A549 (cell line): Measurements from ENCODE around the gene TACC3. TPM values are rescaled to one million over a fixed set of nuclear protein-coding genes. Genes with fewer than 3 reads are reported as not detected.

Experiments
- ATAC-seq, 2 experiments: fragments of 200-7000 bp in 1 of 2; fragments of >200 bp in 1 of 2; cut with Nextera tagmentation in 1 of 2; cut with Tn5 transposase in 1 of 2; 3 replicates each; pipeline versions ENCODE4 v1.8.0 to v1.9.1; 2018 to 2020; ENCODE audit warnings: mild to moderate bottlenecking in 1 of 2, moderate library complexity in 1 of 2
- CTCF ChIA-PET: fragments of 300-600 bp; sonication (Branson Sonifier 250); formaldehyde crosslinking; extraction: SDS; loops from one replicate; lab custom pipeline; 2021; ENCODE audit warnings: antibody characterized with exemption, inconsistent platforms; lab: Yijun Ruan, JAX
- POLR2A ChIA-PET: fragments of 350-600 bp; formaldehyde crosslinking; extraction: SDS; loops from one replicate; lab custom pipeline; 2021; ENCODE audit warnings: antibody characterized with exemption, inconsistent platforms; lab: Yijun Ruan, JAX
- DNase-seq, 2 experiments: peaks; one replicate each; pipeline versions ENCODE4 v3.0.0 to v3.0.0-alpha.2; 2011 to 2016; ENCODE audit warnings: low read depth in 1 of 2, low spot score in 1 of 2
- FAIRE-seq: peaks from 2 replicates; lab custom pipeline; 2011; peaks lifted over from hg19 to GRCh38; lab: Jason Lieb, UNC
- H3K27ac ChIP-seq, 2 experiments: fragments of >200 bp; sonication (Bioruptor Twin); formaldehyde crosslinking; 3 replicates each; pipeline ENCODE4 v1.5.1; 2016 to 2017
- H3K4me1 ChIP-seq: fragments of >200 bp; sonication (Bioruptor Twin); formaldehyde crosslinking; 3 replicates; pipeline ENCODE4 v1.6.1; 2016
- H3K4me2 ChIP-seq: fragments of >200 bp; sonication (Bioruptor Twin); formaldehyde crosslinking; 3 replicates; pipeline ENCODE4 v1.6.1; 2016
- H3K4me3 ChIP-seq: fragments of >200 bp; sonication (Bioruptor Twin); formaldehyde crosslinking; 3 replicates; pipeline ENCODE4 v1.5.1; 2016
- H3K9me3 ChIP-seq: fragments of >200 bp; sonication (Bioruptor Twin); formaldehyde crosslinking; 3 replicates; pipeline ENCODE4 v1.6.1; 2016
- EHMT2 ChIP-seq: fragments of 200-600 bp; sonication (generic); IDR thresholded peaks from 2 replicates; pipeline ENCODE4 v1.6.1; 2016; ENCODE audit warnings: antibody characterized with exemption, low read depth, mild to moderate bottlenecking, moderate library complexity
- FOXS1 ChIP-seq: fragments of 250-450 bp; sonication (Bioruptor Pico); IDR thresholded peaks from 2 replicates; pipeline ENCODE4 v1.5.0; 2020; ENCODE audit warnings: mild to moderate bottlenecking, moderate library complexity
- HDAC2 ChIP-seq: fragments of 200-600 bp; sonication (generic); IDR thresholded peaks from 2 replicates; pipeline ENCODE4 v1.6.1; 2016
- KDM5A ChIP-seq: fragments of 200-600 bp; sonication (generic); IDR thresholded peaks from 2 replicates; pipeline ENCODE4 v1.6.1; 2016; ENCODE audit warnings: antibody characterized with exemption, mild to moderate bottlenecking
- MAFK ChIP-seq: fragments of 450-650 bp; IDR thresholded peaks from 2 replicates; pipeline ENCODE4 v1.6.1; 2014; ENCODE audit not compliant: partially characterized antibody
- MAZ ChIP-seq: fragments of 150-350 bp; IDR thresholded peaks from 2 replicates; pipeline ENCODE4 v1.6.1; 2014; ENCODE audit warnings: antibody characterized with exemption, low read depth, low read length, borderline replicate concordance
- NR3C1 ChIP-seq: fragments of >200 bp; sonication (Bioruptor Twin); formaldehyde crosslinking; IDR thresholded peaks from 3 replicates; pipeline ENCODE4 v1.6.1; 2017
- POLR2A ChIP-seq: IDR thresholded peaks from 2 replicates; pipeline ENCODE4 v1.6.1; 2012; ENCODE audit warnings: mild to moderate bottlenecking, low read length
- RAD21 ChIP-seq, 2 experiments: fragments of >200 bp in 1 of 2; sonication (Bioruptor Twin) in 1 of 2; formaldehyde crosslinking in 1 of 2; IDR thresholded peaks in 1 of 2; conservative IDR thresholded peaks in 1 of 2; 2 replicates in 1 of 2; 3 replicates in 1 of 2; pipeline ENCODE4 v1.6.1; 2012 to 2018; ENCODE audit warnings: inconsistent platforms in 1 of 2
- RFX5 ChIP-seq: fragments of 450-650 bp; IDR thresholded peaks from 2 replicates; pipeline ENCODE4 v1.7.1; 2014; ENCODE audit warnings: antibody characterized with exemption, mild to moderate bottlenecking, moderate library complexity
- TFCP2L1 ChIP-seq: fragments of 250-450 bp; sonication (Bioruptor Pico); IDR thresholded peaks from 2 replicates; pipeline ENCODE4 v1.5.0; 2021; ENCODE audit warnings: mild to moderate bottlenecking
- ZFP36 ChIP-seq: fragments of 450-650 bp; IDR thresholded peaks from 2 replicates; pipeline ENCODE4 v1.6.1; 2014; ENCODE audit warnings: borderline replicate concordance; ENCODE audit not compliant: partially characterized antibody
- WGBS: methylation state at CpG from one replicate; pipeline ENCODE4 v1.1.6; 2017; ENCODE audit errors: missing lambda C conversion rate; 5-methylcytosine and 5-hydroxymethylcytosine counted together
- polyA plus RNA-seq, 4 experiments: library from polyadenylated mRNA; depleted of rRNA in 3 of 4; stranded (reverse); fragments of >200 nt; fragmentation: RNase III in 1 of 4; extraction: RNeasy Plus Mini Kit Qiagen cat#74134 plus additional on column Dnase treatment in 1 of 4; gene quantifications; 2 replicates in 3 of 4; 3 replicates in 1 of 4; pipeline ENCODE4 v1.2.3, GENCODE V29; 2011 to 2017
- TF ChIP-seq, protein P1 (sequence below): fragments of >200 bp; sonication (Bioruptor Twin); formaldehyde crosslinking; IDR thresholded peaks from 3 replicates; pipeline ENCODE4 v1.6.1; 2016
- TF ChIP-seq, protein P2 (sequence below): fragments of 200-600 bp; sonication (generic); IDR thresholded peaks from 2 replicates; pipeline ENCODE4 v1.6.1; 2016; ENCODE audit warnings: antibody characterized with exemption, mild to moderate bottlenecking, moderate library complexity
- TF ChIP-seq, protein P3 (sequence below): fragments of 250-450 bp; sonication (Bioruptor Pico); IDR thresholded peaks from 2 replicates; pipeline ENCODE4 v1.5.0; 2020; ENCODE audit warnings: low read depth, mild to moderate bottlenecking, moderate library complexity
- TF ChIP-seq, protein P4 (sequence below): fragments of 150-350 bp; IDR thresholded peaks from 2 replicates; pipeline ENCODE4 v1.6.1; 2014; ENCODE audit warnings: low read depth, mild to moderate bottlenecking, low read length

Gene TACC3
- polyA plus RNA-seq, 2 of the 4 experiments (the other 2 are of a cell fraction), result 25.9 to 70.6 TPM

DNA sequence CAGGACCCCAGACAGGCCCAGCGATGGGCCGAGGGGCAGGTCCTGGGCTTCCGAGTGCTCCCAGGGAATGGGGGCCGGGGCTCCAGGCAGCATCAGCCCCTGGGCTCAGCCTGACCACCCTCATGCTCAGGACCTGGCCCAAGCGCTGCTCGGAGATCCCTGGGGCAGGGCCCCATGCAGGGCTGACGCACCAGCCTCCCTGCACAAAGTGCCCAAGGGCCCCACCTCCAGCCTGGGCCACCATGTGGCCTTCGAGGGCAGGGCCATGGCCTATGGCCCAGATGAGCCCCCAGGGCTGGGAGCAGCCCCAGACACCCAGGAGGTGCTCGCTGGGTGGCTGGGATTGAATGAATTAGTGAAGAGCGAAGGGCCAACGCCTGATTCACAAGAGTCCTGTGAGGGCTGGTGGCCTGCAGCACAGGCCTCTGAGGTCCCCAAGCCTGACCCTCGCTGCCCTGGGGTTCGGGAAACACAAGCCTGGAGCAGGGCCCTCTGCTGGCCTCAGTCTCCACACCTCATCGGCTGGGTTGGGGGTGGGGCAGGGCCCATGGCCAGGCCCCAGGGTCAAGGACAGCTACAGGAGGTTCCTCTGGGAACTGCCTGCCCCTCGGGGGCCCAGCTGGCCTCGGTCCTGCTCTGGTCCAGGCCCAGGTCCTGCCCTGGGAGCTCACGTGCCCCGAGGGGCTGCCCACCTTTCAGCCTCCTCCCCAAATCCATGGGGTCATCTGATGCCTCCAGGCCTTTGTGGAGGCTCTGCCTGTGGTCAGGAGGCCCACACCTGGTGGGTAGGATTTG lies 58.5 kb downstream of the TACC3 start:
- ChIA-PET CTCF (interaction anchor here (1.0 to 1.6 kb wide), 4 partner anchors 12 to 150 kb away, joined by 3 to 6 read pairs (median 3); no protein-coding TSS in a partner anchor), POLR2A (no interaction called here)
- Histone ChIP-seq H3K4me1 (peaks cover 25% of the 10 kb centered on the region), H3K27ac (peak overlapping the region in 1 of 2 experiments; percentile 83; a peak in 3 of 6 replicates), H3K9me3 (no peaks in the 10 kb centered on the region), H3K4me3 (no peak overlapping the region)
- WGBS, result 91% methylated on average over 4 of the region's 18 CpGs
- FAIRE-seq, result no peak
- TF ChIP-seq KDM5A, result no peak
- TF ChIP-seq TFCP2L1, result no peak
- TF ChIP-seq, protein P1, sequence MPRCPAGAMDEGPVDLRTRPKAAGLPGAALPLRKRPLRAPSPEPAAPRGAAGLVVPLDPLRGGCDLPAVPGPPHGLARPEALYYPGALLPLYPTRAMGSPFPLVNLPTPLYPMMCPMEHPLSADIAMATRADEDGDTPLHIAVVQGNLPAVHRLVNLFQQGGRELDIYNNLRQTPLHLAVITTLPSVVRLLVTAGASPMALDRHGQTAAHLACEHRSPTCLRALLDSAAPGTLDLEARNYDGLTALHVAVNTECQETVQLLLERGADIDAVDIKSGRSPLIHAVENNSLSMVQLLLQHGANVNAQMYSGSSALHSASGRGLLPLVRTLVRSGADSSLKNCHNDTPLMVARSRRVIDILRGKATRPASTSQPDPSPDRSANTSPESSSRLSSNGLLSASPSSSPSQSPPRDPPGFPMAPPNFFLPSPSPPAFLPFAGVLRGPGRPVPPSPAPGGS, result no peak
- no peak for TF ChIP-seq EHMT2
- TF ChIP-seq, all 56 proteins: peak for 0
- H3K4me2 ChIP-seq, result no peak overlapping the region
- DNase-seq (no peak), ATAC-seq (no peak)

DNA sequence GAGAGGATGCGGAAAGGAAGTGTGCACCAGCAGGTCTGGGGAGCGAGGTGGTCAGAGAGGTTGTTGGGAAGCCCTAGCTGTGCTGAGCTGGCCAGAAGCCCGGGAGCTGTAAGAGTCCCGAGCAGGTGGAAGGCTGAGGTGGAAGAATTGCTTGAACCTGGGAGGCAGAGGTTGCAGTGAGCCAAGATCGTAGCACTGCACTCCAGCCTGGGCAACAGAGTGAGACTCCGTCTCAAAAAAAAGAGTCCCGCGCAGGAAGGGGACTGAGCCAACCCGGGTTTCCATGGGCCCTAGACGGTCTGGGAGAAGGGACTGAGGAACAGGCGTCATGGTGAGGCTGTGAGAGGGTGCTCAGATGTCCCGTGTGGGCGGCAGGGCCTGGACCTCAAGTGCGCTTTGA lies 59.1 kb downstream of the TACC3 start:
- no peak for DNase-seq
- ATAC-seq, result no peak
- H3K4me3 ChIP-seq, result no peak overlapping the region
- H3K4me2 ChIP-seq, result no peak overlapping the region
- 85% methylated on average over 14 of the region's 14 CpGs for WGBS
- CTCF ChIA-PET, result interaction anchor here (1.0 to 1.3 kb wide), 2 partner anchors 13 to 14 kb away, joined by 3 to 6 read pairs; no protein-coding TSS in a partner anchor
- peak overlapping the region in 1 of 2 experiments; percentile 83; a peak in 2 of 6 replicates for H3K27ac ChIP-seq
- POLR2A ChIA-PET, result no interaction called here
- FAIRE-seq, result no peak
- H3K4me1 ChIP-seq, result peaks cover 25% of the 10 kb centered on the region
- H3K9me3 ChIP-seq, result no peaks in the 10 kb centered on the region
- TF ChIP-seq TFCP2L1 (no peak), ZFP36 (no peak)

DNA sequence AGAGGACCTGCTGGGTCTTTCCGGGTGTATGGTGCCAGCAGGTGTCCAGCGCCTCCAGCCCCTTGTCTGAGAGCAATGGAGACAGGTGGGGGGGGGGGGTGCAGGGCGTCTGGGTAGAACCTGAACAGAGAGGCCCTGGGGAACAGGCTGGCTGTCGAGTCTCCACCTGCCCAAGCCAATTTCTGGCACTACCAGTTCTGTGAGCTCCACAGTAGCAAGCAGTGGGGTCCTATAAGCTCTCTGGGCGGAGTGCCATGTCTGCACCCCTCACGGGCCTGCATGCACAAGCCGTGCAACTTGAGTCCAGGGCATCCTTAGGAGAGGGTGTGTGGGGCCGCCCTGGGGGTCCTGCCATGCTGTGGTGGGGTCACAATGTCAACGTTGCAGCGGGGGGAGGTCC lies 61.7 kb downstream of the TACC3 start:
- no peak for DNase-seq
- POLR2A ChIA-PET, result no interaction called here
- CTCF ChIA-PET, result interaction anchor here (0.6 to 1.8 kb wide), 4 partner anchors 15 to 55 kb away, joined by 3 to 7 read pairs (median 4); no protein-coding TSS in a partner anchor
- Histone ChIP-seq H3K4me1 (peaks cover 8% of the 10 kb centered on the region), H3K9me3 (no peaks in the 10 kb centered on the region), H3K4me2 (no peak overlapping the region), H3K4me3 (no peak overlapping the region), H3K27ac (no peak overlapping the region)
- TF ChIP-seq HDAC2, result no peak
- no peak for FAIRE-seq
- WGBS, result 88% methylated on average over 1 of the region's 10 CpGs
- no peak for ATAC-seq

DNA sequence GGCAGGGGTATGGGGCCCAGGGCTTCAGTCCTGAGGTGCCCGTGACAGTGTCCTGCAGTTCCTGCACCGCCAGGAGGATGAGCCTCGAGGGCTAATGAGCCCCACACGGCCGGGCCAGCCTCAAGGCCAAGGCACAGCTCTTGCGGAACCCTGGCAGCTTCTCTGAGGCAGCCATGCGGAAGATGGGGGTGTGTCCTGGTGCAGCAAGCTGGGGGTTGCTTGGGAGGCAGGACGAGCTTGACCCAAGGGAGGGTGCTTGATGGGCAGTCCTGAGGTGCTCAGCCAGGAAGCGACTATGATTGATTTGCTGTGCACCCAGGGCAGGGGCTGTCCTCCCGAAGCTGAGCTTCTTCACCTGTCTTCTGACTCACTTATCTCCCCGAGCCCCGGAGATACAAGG lies 62.6 kb downstream of the TACC3 start:
- FAIRE-seq, result no peak
- H3K27ac ChIP-seq, result no peak overlapping the region
- ChIA-PET POLR2A (no interaction called here), CTCF (interaction anchor here (1.8 to 3.7 kb wide), 2 partner anchors 24 to 25 kb away, joined by 4 to 12 read pairs; no protein-coding TSS in a partner anchor)
- 66% methylated on average over 10 of the region's 12 CpGs for WGBS
- no peak for DNase-seq
- no peak overlapping the region for H3K4me2 ChIP-seq
- H3K4me3 ChIP-seq, result no peak overlapping the region
- H3K4me1 ChIP-seq, result no peaks in the 10 kb centered on the region; the same call in 2 of the 3 replicates
- no peak for ATAC-seq
- H3K9me3 ChIP-seq, result no peaks in the 10 kb centered on the region
- no peak for TF ChIP-seq MAFK
- TF ChIP-seq POLR2A, result no peak
- TF ChIP-seq, protein P2, sequence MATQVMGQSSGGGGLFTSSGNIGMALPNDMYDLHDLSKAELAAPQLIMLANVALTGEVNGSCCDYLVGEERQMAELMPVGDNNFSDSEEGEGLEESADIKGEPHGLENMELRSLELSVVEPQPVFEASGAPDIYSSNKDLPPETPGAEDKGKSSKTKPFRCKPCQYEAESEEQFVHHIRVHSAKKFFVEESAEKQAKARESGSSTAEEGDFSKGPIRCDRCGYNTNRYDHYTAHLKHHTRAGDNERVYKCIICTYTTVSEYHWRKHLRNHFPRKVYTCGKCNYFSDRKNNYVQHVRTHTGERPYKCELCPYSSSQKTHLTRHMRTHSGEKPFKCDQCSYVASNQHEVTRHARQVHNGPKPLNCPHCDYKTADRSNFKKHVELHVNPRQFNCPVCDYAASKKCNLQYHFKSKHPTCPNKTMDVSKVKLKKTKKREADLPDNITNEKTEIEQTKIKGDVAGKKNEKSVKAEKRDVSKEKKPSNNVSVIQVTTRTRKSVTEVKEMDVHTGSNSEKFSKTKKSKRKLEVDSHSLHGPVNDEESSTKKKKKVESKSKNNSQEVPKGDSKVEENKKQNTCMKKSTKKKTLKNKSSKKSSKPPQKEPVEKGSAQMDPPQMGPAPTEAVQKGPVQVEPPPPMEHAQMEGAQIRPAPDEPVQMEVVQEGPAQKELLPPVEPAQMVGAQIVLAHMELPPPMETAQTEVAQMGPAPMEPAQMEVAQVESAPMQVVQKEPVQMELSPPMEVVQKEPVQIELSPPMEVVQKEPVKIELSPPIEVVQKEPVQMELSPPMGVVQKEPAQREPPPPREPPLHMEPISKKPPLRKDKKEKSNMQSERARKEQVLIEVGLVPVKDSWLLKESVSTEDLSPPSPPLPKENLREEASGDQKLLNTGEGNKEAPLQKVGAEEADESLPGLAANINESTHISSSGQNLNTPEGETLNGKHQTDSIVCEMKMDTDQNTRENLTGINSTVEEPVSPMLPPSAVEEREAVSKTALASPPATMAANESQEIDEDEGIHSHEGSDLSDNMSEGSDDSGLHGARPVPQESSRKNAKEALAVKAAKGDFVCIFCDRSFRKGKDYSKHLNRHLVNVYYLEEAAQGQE, result no peak
- TF ChIP-seq, protein P3, sequence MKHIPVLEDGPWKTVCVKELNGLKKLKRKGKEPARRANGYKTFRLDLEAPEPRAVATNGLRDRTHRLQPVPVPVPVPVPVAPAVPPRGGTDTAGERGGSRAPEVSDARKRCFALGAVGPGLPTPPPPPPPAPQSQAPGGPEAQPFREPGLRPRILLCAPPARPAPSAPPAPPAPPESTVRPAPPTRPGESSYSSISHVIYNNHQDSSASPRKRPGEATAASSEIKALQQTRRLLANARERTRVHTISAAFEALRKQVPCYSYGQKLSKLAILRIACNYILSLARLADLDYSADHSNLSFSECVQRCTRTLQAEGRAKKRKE (CRISPR knock-in tag), result no peak
- TF ChIP-seq, protein P4, sequence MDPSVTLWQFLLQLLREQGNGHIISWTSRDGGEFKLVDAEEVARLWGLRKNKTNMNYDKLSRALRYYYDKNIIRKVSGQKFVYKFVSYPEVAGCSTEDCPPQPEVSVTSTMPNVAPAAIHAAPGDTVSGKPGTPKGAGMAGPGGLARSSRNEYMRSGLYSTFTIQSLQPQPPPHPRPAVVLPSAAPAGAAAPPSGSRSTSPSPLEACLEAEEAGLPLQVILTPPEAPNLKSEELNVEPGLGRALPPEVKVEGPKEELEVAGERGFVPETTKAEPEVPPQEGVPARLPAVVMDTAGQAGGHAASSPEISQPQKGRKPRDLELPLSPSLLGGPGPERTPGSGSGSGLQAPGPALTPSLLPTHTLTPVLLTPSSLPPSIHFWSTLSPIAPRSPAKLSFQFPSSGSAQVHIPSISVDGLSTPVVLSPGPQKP, result no peak
- TF ChIP-seq NR3C1, result no peak
- no peak for TF ChIP-seq RFX5
- TF ChIP-seq MAZ, result no peak
- TF ChIP-seq RAD21 (conservative IDR thresholded peaks at IDR 0.05 in 1 of 2, IDR thresholded peaks at IDR 0.05 in 1 of 2), result no peak
- no peak for TF ChIP-seq FOXS1 (CRISPR knock-in tag)
